DMS153 (cell line): ENCODE results near the gene GPA33.

ENCODE experiments used
- DNase-seq: peaks from one replicate; lab custom pipeline; 2025; lab: John Stamatoyannopoulos, UW

Gene GPA33

GRCh38 chr1:167117225-167117624 lies 27.0 kb upstream of the GPA33 start:
- DNase-seq: no peak

- DNase-seq: no peak
Observed at GRCh38 chr1:167116174-167116573, 26.0 kb upstream of the GPA33 start.

GRCh38 chr1:167115655-167116054 lies 25.5 kb upstream of the GPA33 start:
- DNase-seq: no peak

- no peak for DNase-seq
Observed at GRCh38 chr1:167114725-167115124, 24.5 kb upstream of the GPA33 start.

GRCh38 chr1:167111868-167112709 lies 21.9 kb upstream of the GPA33 start:
- no peak for DNase-seq

GRCh38 chr1:167110586-167110985 lies 20.4 kb upstream of the GPA33 start:
- DNase-seq: no peak

GRCh38 chr1:167109125-167109524 lies 18.9 kb upstream of the GPA33 start:
- peak; percentile 36 for DNase-seq

GRCh38 chr1:167107456-167107855 lies 17.3 kb upstream of the GPA33 start:
- DNase-seq: no peak

- DNase-seq: no peak
Observed at GRCh38 chr1:167106119-167106461, 15.9 kb upstream of the GPA33 start.

- DNase-seq: peak; percentile 73
Observed at GRCh38 chr1:167105271-167106118, 15.3 kb upstream of the GPA33 start.

GRCh38 chr1:167104256-167104633 lies 14.1 kb upstream of the GPA33 start:
- DNase-seq: no peak

- no peak for DNase-seq
Observed at GRCh38 chr1:167102906-167103573, 12.9 kb upstream of the GPA33 start.

GRCh38 chr1:167101754-167102153 lies 11.6 kb upstream of the GPA33 start:
- DNase-seq: no peak

- no peak for DNase-seq
Observed at GRCh38 chr1:167100730-167101129, 10.6 kb upstream of the GPA33 start.

GRCh38 chr1:167099851-167100250 lies 9.7 kb upstream of the GPA33 start:
- no peak for DNase-seq

GRCh38 chr1:167095368-167095767 lies 5.2 kb upstream of the GPA33 start:
- no peak for DNase-seq

GRCh38 chr1:167094690-167095089 lies 4.5 kb upstream of the GPA33 start:
- DNase-seq: no peak

- DNase-seq: no peak
Observed at GRCh38 chr1:167093846-167094516, 3.8 kb upstream of the GPA33 start, which contains the start of gene STYXL2. STYXL2 (plus strand) TSS chr1:167094075; CDS start chr1:167094850, 775 bp downstream.

GRCh38 chr1:167092653-167093052 lies 2.5 kb upstream of the GPA33 start:
- no peak for DNase-seq

GRCh38 chr1:167089939-167090313 lies 251 bp downstream of the GPA33 start:
- no peak for DNase-seq

GRCh38 chr1:167088746-167089417 lies 1.3 kb downstream of the GPA33 start:
- no peak for DNase-seq

GRCh38 chr1:167086768-167087167 lies 3.4 kb downstream of the GPA33 start:
- no peak for DNase-seq
